Stimulated activated memory B cell treated with anti-CD40 and anti-IgM and Interleukin-4, amounts not matched to agents 10 μg/mL and 1 μg/mL and 100 μg/mL, for 72 hours (primary cell): ENCODE measurements around the gene SCARB1.

ENCODE experiments used
- ATAC-seq: fragments of 150-1000 bp; cut with Tn5 transposase; 2 replicates; pipeline ENCODE4 v1.10.0; 2021
- H3K27ac Mint-ChIP-seq: one replicate; pipeline ENCODE4 v1.8.0; 2022; ENCODE audit warnings: mild to moderate bottlenecking, mixed read lengths
- H3K27me3 Mint-ChIP-seq: one replicate; pipeline ENCODE4 v1.8.0; 2022; ENCODE audit warnings: mixed read lengths
- H3K36me3 Mint-ChIP-seq: one replicate; pipeline ENCODE4 v1.8.0; 2022; ENCODE audit warnings: mixed read lengths
- H3K4me1 Mint-ChIP-seq: one replicate; pipeline ENCODE4 v1.8.0; 2022; ENCODE audit warnings: mixed read lengths
- H3K4me3 Mint-ChIP-seq: one replicate; pipeline ENCODE4 v1.8.0; 2022; ENCODE audit warnings: mild to moderate bottlenecking, moderate library complexity, mixed read lengths
- H3K9me3 Mint-ChIP-seq: one replicate; pipeline ENCODE4 v1.8.0; 2022; ENCODE audit warnings: mixed read lengths

Gene SCARB1

DNA sequence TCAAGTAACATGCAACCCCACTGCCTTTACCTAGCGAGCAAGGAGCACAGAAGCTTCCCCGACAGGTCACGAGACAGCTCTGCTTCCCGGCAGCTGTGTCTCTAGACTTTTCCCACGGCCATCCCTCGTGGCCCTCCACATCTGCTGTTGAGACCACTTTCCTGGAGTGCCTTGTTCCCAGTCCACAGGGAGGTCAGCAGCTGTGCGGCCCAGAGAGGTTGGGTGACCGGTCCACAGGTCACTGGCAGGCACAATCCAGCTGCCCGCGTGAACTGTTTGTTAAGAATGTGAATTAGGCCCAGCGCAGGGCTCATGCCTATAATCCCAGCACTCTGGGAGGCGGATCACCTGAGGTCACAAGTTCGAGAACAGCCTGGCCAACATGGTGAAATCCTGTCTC is 71.5 kb downstream of the SCARB1 start:
- peaks cover 3% of the 10 kb centered on the region for H3K9me3 Mint-ChIP-seq
- H3K4me1 Mint-ChIP-seq: peaks cover 35% of the 10 kb centered on the region
- no peak overlapping the region for H3K27ac Mint-ChIP-seq
- H3K4me3 Mint-ChIP-seq: no peak overlapping the region
- no peak for ATAC-seq
- H3K27me3 Mint-ChIP-seq: no peaks in the 10 kb centered on the region
- H3K36me3 Mint-ChIP-seq: peaks cover 57% of the 10 kb centered on the region

- H3K4me1 Mint-ChIP-seq: peaks cover 21% of the 10 kb centered on the region
- H3K36me3 Mint-ChIP-seq: peaks cover 69% of the 10 kb centered on the region
- no peaks in the 10 kb centered on the region for H3K27me3 Mint-ChIP-seq
- peaks cover 3% of the 10 kb centered on the region for H3K9me3 Mint-ChIP-seq
- no peak overlapping the region for H3K27ac Mint-ChIP-seq
- no peak overlapping the region for H3K4me3 Mint-ChIP-seq
- ATAC-seq: no peak
Measured at GRCh38 chr12:124790650-124791400, 72.8 kb downstream of the SCARB1 start.

GRCh38 chr12:124788936-124789555 is 74.6 kb downstream of the SCARB1 start:
- no peaks in the 10 kb centered on the region for H3K27me3 Mint-ChIP-seq
- peaks cover 3% of the 10 kb centered on the region for H3K9me3 Mint-ChIP-seq
- H3K4me1 Mint-ChIP-seq: peaks cover 5% of the 10 kb centered on the region
- peaks cover 69% of the 10 kb centered on the region for H3K36me3 Mint-ChIP-seq
- H3K4me3 Mint-ChIP-seq: no peak overlapping the region
- no peak for ATAC-seq
- no peak overlapping the region for H3K27ac Mint-ChIP-seq

DNA sequence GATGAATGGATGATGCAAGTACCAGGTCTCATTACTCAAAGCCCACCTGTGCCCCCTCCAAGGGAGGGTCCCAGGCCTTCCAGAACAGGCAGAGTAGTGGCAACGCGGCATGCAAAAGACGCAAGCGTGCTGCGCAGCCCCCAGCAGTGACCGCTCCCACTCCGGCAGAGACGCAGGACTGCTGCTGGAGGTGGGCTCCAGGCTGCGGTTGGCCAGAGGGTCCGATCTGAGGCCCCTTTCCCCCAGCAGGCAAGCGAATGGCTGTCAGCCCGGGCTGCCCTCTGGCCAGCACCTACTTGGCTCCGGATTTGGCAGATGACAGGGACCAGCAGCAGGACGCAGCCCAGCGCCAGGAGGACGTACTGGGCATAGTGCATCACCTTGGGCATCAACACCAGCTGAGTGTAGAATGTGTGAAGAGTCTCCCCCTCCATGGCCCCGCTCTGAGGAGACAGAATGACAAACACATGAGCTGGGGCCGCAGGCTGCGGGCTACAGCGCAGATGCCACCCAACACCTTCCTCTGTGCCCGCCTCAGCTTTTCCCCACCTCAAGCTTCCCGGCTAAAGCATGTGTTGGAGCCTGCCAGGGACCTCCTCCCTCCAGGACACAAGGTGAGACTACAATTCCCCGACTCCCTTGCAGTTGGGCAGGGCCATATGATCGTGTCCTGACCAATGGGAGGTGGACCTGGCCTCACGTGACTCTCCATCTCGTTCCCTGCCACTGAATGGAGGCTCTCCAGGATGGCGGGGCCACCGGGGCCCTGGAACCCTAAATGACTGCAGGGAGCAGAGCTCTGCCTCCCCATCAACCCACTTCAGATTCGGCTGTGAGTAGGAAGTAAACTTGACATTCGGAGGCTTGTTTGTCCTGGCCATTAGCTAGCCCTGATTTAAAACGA is 77.4 kb downstream of the SCARB1 start:
- H3K27ac Mint-ChIP-seq: no peak overlapping the region

DNA sequence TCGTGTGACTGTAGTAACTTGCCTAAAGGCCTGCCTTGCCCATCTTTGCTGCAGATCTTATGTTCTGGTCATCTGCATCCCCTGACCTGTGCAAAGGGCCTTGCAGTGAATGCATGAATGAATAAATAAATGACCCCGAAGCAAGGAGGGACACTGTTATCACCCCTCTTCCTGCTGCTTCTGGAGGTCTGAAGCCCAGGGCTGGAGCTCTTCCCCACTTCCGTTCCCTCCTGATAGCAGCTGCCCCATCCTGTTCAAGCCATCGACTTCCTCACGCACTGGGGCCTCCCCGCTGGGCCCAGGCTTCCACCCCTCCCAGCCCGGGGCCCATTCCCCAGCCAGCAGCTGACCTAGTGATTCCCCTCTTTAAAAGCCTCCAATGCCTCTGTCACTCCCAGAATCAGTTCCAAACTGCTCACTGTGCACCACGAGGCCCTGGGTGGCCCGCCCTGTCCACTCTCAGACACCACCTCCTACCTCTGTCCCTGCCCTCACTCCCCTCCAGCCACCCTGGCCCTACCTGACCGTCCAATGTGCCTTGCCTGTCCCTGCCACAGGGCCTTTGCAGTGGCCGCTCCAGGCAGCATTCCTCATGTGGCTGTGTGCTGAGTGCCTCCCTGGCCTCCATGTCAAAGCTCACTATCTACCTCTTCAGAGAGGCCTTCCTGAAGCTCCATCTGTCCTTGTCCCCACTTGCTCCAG is 78.6 kb downstream of the SCARB1 start:
- Mint-ChIP-seq H3K27me3 (no peaks in the 10 kb centered on the region), H3K36me3 (peaks cover 60% of the 10 kb centered on the region), H3K4me3 (no peak overlapping the region), H3K4me1 (peaks cover 21% of the 10 kb centered on the region), H3K9me3 (no peaks in the 10 kb centered on the region), H3K27ac (no peak overlapping the region)
- ATAC-seq: no peak

More for the DNA sequence above, 77.4 kb downstream of the SCARB1 start:
- Mint-ChIP-seq H3K4me3 (no peak overlapping the region), H3K27me3 (no peaks in the 10 kb centered on the region), H3K36me3 (peaks cover 64% of the 10 kb centered on the region), H3K9me3 (no peaks in the 10 kb centered on the region), H3K4me1 (peaks cover 9% of the 10 kb centered on the region)
- ATAC-seq: no peak

GRCh38 chr12:124783087-124783486 is 80.6 kb downstream of the SCARB1 start:
- Mint-ChIP-seq H3K27ac (no peak overlapping the region), H3K27me3 (no peaks in the 10 kb centered on the region), H3K36me3 (peaks cover 56% of the 10 kb centered on the region), H3K9me3 (no peaks in the 10 kb centered on the region), H3K4me1 (peaks cover 37% of the 10 kb centered on the region), H3K4me3 (no peak overlapping the region)
- ATAC-seq: no peak

GRCh38 chr12:124782132-124782531 is 81.5 kb downstream of the SCARB1 start:
- no peak overlapping the region for H3K27ac Mint-ChIP-seq
- ATAC-seq: no peak
- peaks cover 54% of the 10 kb centered on the region for H3K36me3 Mint-ChIP-seq
- peaks cover 37% of the 10 kb centered on the region for H3K4me1 Mint-ChIP-seq
- no peak overlapping the region for H3K4me3 Mint-ChIP-seq
- no peaks in the 10 kb centered on the region for H3K9me3 Mint-ChIP-seq
- H3K27me3 Mint-ChIP-seq: no peaks in the 10 kb centered on the region

- Mint-ChIP-seq H3K27me3 (no peaks in the 10 kb centered on the region), H3K4me3 (no peak overlapping the region), H3K36me3 (peaks cover 44% of the 10 kb centered on the region), H3K4me1 (peaks cover 42% of the 10 kb centered on the region), H3K27ac (no peak overlapping the region), H3K9me3 (no peaks in the 10 kb centered on the region)
- no peak for ATAC-seq
Measured at GRCh38 chr12:124780752-124781685, 82.6 kb downstream of the SCARB1 start.

- Mint-ChIP-seq H3K4me1 (peaks cover 49% of the 10 kb centered on the region), H3K27me3 (no peaks in the 10 kb centered on the region), H3K36me3 (peaks cover 38% of the 10 kb centered on the region), H3K4me3 (no peak overlapping the region), H3K27ac (peak overlapping the region; percentile 87), H3K9me3 (peaks cover under 1% of the 10 kb centered on the region)
- ATAC-seq: no peak
Measured at GRCh38 chr12:124780336-124780735, 83.3 kb downstream of the SCARB1 start.

DNA sequence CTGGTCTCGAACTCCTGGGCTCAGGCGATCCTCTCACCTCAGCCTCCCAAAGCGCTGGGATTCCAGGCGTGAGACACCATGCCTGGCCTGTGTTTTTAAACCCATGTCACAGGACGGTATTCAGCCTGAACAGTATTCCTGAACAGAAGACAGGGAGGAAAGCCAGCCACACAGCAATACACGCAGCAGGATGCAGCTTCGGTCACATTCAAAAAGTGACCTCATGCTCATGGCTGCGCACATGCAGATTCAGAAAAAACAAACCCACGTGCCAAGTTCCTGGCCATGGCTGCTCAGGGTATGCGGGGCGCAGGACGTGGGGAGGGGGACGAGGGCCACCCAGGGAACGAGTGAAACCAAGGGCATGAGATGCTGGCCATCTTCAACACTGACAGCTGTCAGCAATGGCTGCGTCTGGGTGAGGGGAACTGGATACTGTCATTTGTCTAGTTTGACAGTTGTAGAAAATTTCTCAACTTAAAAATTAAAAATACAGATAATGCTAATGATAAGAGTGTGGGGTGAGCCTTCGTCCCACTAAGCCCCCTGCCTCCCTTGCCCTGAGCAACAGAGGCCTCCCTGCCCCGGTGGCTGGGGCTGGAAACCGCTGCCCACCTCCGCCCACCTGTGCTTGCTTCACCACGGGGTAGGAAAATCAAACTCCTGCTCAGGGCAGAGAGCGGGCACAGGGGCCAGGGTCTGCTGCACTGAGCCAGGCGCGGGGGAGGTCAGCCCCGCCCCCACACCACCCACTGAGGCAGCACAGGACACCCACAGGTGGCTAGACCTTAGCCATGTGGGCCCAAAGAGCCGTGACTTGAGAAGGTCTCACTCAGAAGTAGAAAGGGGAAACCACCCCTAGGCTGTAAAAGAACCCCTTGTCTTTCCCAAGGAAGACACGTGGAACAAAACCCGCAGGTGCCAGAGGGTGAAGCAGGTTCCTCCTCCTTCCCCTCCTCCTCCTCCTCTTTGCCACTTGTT is 84.2 kb downstream of the SCARB1 start:
- H3K36me3 Mint-ChIP-seq: peaks cover 29% of the 10 kb centered on the region
- H3K4me3 Mint-ChIP-seq: no peak overlapping the region

DNA sequence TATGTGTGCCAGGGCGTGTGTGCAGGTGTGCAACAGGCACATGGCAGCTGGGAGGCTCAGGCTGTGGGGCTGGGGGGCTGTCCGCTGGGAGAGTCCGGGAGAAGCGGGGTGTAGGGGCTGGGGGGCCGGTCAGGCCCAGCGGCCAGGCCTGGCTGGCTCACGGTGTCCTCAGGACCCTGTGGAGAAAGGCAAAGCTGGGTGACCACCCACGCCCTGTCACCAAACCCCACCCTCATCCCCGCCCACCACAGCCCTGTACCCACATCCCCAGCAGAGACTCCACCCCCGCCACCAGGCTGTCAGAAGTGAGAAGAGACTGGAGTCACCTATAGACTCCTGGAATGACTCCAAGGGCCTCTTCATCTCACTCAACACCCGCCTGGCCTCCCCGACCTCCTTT is 85.3 kb downstream of the SCARB1 start:
- no peaks in the 10 kb centered on the region for H3K27me3 Mint-ChIP-seq
- no peak overlapping the region for H3K4me3 Mint-ChIP-seq
- peaks cover 66% of the 10 kb centered on the region for H3K4me1 Mint-ChIP-seq
- no peak for ATAC-seq
- H3K36me3 Mint-ChIP-seq: peaks cover 22% of the 10 kb centered on the region
- peaks cover 4% of the 10 kb centered on the region for H3K9me3 Mint-ChIP-seq
- peak overlapping the region; percentile 87 for H3K27ac Mint-ChIP-seq

More for the DNA sequence above, 84.2 kb downstream of the SCARB1 start:
- ATAC-seq: peak; percentile 83
- H3K27ac Mint-ChIP-seq: peak overlapping the region; percentile 87
- H3K27me3 Mint-ChIP-seq: no peaks in the 10 kb centered on the region
- H3K9me3 Mint-ChIP-seq: peaks cover 4% of the 10 kb centered on the region
- peaks cover 56% of the 10 kb centered on the region for H3K4me1 Mint-ChIP-seq

DNA sequence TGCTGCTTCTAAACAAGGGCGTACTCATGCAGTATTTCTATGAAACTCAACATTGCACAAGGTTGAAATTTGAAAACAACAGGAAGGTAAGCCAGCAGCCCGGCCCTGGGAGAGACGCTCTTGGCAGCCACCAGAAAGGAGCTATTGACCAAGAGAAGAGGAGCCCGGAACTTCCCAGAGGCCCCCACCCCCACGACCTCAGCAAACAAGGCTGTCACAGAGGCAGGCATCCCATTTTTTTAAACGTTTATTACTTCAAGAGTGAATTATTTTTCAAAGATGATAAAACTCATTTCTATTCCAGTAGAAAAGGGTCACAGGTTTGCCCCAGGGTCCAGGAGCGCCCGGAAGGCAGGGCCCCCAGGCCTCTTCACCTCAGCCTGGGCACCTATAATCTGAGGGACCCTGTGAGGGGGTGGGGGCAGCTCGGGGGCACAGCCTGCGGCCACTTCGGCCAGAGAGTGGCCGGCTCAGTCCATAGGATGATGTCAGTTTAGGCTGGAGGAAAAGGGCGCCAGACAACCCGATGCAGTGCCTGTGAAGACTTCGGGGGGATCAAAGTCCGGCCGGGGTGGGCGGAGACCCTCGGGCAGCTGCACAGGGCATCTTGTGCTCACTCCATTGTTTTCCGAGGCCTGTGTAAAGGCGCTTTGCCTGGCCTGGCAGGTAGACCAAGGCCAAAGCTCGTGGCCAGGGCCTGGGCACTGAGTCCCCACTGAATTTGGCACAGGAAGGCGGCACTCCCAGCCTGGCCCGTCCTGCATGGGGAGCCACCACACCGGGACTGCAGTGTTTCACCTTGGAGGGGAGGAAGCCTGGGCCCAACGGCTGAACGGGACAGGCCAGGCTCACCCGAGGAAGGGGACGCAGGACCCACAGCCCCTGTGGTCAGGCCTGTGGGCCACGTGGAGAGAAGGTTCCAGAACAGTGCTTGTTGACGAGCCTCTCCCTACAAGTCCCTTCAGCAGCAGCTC is 86.0 kb downstream of the SCARB1 start:
- Mint-ChIP-seq H3K36me3 (peaks cover 18% of the 10 kb centered on the region), H3K4me1 (peaks cover 67% of the 10 kb centered on the region), H3K9me3 (peaks cover 4% of the 10 kb centered on the region), H3K27ac (peak overlapping the region; percentile 87), H3K27me3 (no peaks in the 10 kb centered on the region), H3K4me3 (no peak overlapping the region)
- no peak for ATAC-seq
